ENCODE data around the gene FAM169A. TPM values are rescaled to one million over a fixed set of nuclear protein-coding genes. Genes with fewer than 3 reads are reported as not detected.

Gene FAM169A
- total and polyA plus RNA-seq, 2 of the 4 experiments (the other 2 are of a cell fraction), result under 0.01 TPM; not detected in 1

- H3K9me3 ChIP-seq (ENCODE audit: control insufficient read depth, insufficient read depth, low read length), result no peaks in the 10 kb centered on the region
- intact Hi-C loops (cut with micrococcal nuclease) (no loop called here), in situ Hi-C loops (cut with MboI; ENCODE audit: low sequenced_read_pairs) (no loop called here), dilution Hi-C loops (cut with HindIII; ENCODE audit: low sequenced_read_pairs, unreplicated experiment) (no loop called here)
- no peak overlapping the region for H3K4me2 ChIP-seq (ENCODE audit: low read depth, low read length)
- no peak overlapping the region for H4K91ac ChIP-seq (ENCODE audit: insufficient read depth, low read depth, low read length)
- H3K9me1 ChIP-seq (ENCODE audit: insufficient read depth, low read length), result no peaks in the 10 kb centered on the region
- no peak overlapping the region for H3K14ac ChIP-seq (replicated peaks; ENCODE audit: low read depth, low read length)
- no peak overlapping the region for H3K23ac ChIP-seq (ENCODE audit: low read depth, low read length)
- H3K79me1 ChIP-seq (ENCODE audit: low read depth in 1 of 2, low read length in 2 of 2), result no peaks in the 10 kb centered on the region
- no peak overlapping the region for H2BK20ac ChIP-seq (ENCODE audit: low read depth, low read length)
- no peaks in the 10 kb centered on the region for H4K20me1 ChIP-seq (ENCODE audit: insufficient read depth, low read length)
- H3K56ac ChIP-seq (ENCODE audit: extremely low read depth, insufficient read depth, low read length), result no peak overlapping the region
- no peak overlapping the region for H3K9ac ChIP-seq (ENCODE audit: low read depth, low read length)
- DNase-seq (no peak), ATAC-seq (ENCODE audit: low read depth) (no peak)
- H3K4me1 ChIP-seq (ENCODE audit: control insufficient read depth, insufficient read depth, low read length), result no peaks in the 10 kb centered on the region
- CTCF ChIA-PET, result no interaction called here
- H2AK5ac ChIP-seq (ENCODE audit: low read depth, low read length), result no peak overlapping the region
- 0 out of 2 replicates have a peak, but pooled peaks cover 2% of the 10 kb centered on the region for H3K27me3 ChIP-seq (ENCODE audit: control insufficient read depth, insufficient read depth, low read length)
- POLR2A ChIA-PET (ENCODE audit: unreplicated experiment), result no interaction called here
- no peak overlapping the region for H4K8ac ChIP-seq (ENCODE audit: low read depth in 2 of 2, low read length in 2 of 2)
- TF ChIP-seq MAZ (IDR thresholded peaks at IDR 0.05; ENCODE audit: borderline replicate concordance, low read depth, low read length) (no peak), NFE2L2 (IDR thresholded peaks at IDR 0.05; ENCODE audit: low read depth, low read length) (no peak), FOS (IDR thresholded peaks at IDR 0.05; ENCODE audit: low read depth, low read length) (no peak), CTCF (conservative IDR thresholded peaks at IDR 0.05; ENCODE audit: low read depth, low read length) (no peak), ELK1 (IDR thresholded peaks at IDR 0.05; ENCODE audit: borderline replicate concordance, low read depth, low read length) (no peak), MXI1 (IDR thresholded peaks at IDR 0.05; ENCODE audit: borderline replicate concordance, low read depth, low read length) (no peak), RCOR1 (IDR thresholded peaks at IDR 0.05; ENCODE audit: insufficient replicate concordance, low read length) (no peak), CEBPB (IDR thresholded peaks at IDR 0.05; ENCODE audit: low read depth, low read length) (no peak), RAD21 (IDR thresholded peaks at IDR 0.05; ENCODE audit: low read length) (no peak), POLR2A (IDR thresholded peaks at IDR 0.05; ENCODE audit: low read depth, low read length) (no peak)
- no peak overlapping the region for H3K27ac ChIP-seq (ENCODE audit: insufficient read depth, low read length)
- H2BK15ac ChIP-seq (ENCODE audit: low read depth, low read length), result no peak overlapping the region
- H2AFZ ChIP-seq (replicated peaks; ENCODE audit: low read length, poor library complexity), result no peak overlapping the region
- no peak overlapping the region for H3K4me3 ChIP-seq (ENCODE audit: insufficient read depth, low read depth, low read length)
- H3K18ac ChIP-seq (ENCODE audit: low read depth, low read length), result no peak overlapping the region
- no peak overlapping the region for H3K4ac ChIP-seq (ENCODE audit: low read depth, low read length)
- no peak overlapping the region for H2AK9ac ChIP-seq (replicated peaks; ENCODE audit: low read depth, low read length, poor library complexity)
- no peaks in the 10 kb centered on the region for H3K36me3 ChIP-seq (ENCODE audit: control insufficient read depth, insufficient read depth, low read length)
- H2BK120ac ChIP-seq (ENCODE audit: low read depth, low read length), result no peak overlapping the region
- H2BK5ac ChIP-seq (ENCODE audit: low read depth, low read length, poor library complexity, severe bottlenecking), result no peak overlapping the region
- no TSS peak for BruUV-seq (replicated peaks)
- H4K5ac ChIP-seq (ENCODE audit: low read depth, low read length), result no peak overlapping the region
Observed at GRCh38 chr5:74885170-74885569, 19.0 kb upstream of the FAM169A start.
